ENCODE results near the gene OR5B3. TPM values are rescaled to one million over a fixed set of nuclear protein-coding genes. Genes with fewer than 3 reads are reported as not detected.
"Not testable (repeated sequence)": the region's sequence is repeated elsewhere in the genome, so short reads cannot be mapped to it uniquely, and the experiment has no call there.

The OR5B3 gene
- total RNA-seq = not detected in 2 replicates

DNA sequence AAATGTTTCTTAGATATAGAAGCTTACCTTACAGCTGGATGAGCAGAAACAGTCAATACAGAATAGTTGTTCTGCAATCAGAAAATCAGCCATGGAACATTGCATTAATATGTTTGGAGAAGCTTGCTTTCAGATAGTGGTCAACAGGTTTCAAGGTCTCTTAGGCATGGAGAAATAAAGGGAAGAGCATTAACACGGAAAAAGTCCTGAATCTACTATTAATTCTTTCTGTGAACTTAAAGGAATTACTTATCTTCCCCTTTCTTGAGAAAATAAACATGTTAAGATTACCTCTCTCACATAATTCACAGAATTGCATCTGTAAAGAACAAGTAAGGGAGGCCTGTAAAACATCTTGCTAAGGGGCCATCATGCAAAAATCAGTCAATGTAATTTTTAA is at the start of gene OR5B3:
Gene OR5B3, minus strand, starts transcription at position 101 of the 400 bp plus-strand sequence. CDS start 3,465 bp downstream, outside the sequence.
- intact Hi-C loops (cut with micrococcal nuclease) = no loop called here

DNA sequence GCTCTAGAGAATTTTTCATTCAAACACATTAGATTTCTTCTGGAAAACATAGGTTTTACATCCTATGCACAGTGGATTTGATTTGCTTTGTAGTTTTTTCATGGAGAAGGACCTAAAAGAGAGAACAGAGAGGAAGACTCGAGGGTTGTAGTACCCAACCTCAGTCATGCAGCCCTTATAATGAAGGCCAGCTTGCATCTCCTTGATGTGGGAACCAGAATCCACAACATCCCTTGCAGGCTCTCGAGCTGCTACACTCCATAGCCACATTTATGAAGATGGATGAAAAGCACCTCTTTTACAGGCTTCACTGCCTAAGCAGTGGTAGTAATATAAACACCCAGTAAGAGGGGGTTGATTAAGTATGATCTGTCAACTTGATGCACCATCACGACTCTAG is 44.9 kb upstream of the OR5B3 start:
- intact Hi-C loops (cut with micrococcal nuclease) = no loop called here

DNA sequence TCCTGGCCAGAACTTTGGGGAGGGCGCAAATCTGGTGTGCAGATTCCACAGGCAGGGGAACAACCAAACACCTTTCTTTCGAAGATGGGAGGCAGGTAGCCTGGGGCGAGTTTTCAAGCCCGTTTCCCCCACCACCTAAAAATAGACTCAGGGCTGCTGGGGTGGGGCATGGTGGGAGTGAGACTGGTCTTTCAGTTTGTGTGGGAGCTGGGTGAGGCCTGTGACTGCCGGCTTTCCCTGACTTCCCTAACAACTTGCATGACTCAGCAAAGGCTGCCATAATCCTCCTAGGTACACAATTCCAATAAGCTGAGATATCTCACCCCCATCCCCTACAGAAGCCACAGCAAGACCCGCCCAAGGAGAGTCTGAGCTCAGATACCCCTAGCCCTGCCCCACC is 39.6 kb upstream of the OR5B3 start:
- intact Hi-C loops (cut with micrococcal nuclease) = no loop called here

DNA sequence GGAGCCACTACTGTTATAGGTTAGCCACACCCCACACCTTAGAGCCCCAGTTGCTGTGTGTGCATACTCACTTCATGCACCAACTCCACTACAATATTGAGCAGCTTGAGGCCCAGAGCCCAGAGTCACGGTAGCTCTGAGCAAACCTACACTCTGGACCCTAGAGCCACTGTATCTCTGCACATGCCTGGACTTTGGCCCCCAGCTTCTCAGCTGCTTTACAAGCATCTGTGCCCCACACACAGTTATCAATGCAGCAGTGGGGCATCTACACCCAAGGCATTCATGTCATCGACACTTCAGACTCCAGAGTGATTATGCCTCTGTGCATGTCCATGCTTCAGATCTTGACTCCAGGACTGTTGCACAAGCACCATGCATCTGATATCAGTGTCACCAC is 37.6 kb upstream of the OR5B3 start:
- intact Hi-C loops (cut with micrococcal nuclease) = no loop called here

DNA sequence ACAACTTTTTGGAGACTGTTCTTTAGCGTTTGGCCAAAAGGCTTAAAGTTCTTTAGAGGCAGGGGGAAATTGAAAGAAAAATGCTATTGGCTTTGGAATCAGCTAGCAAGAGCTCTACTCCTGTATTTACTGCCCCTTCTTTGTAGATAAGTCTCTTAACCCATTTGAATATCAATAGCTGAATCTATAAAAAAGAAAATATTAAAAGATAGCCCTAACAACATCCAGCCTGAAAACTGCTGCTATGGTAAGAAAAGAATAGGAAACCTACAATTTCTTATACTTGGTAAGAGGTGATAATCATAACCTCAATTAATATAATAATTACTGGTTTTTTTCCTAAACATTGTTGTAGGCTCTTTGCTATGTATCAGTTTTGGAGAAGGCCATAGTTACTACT is 35.5 kb upstream of the OR5B3 start, which contains the start of gene OR5B12:
Gene OR5B12, minus strand, starts transcription at position 101 of the 400 bp plus-strand sequence. CDS start 2,085 bp downstream, outside the sequence.
- intact Hi-C loops (cut with micrococcal nuclease) = no loop called here

DNA sequence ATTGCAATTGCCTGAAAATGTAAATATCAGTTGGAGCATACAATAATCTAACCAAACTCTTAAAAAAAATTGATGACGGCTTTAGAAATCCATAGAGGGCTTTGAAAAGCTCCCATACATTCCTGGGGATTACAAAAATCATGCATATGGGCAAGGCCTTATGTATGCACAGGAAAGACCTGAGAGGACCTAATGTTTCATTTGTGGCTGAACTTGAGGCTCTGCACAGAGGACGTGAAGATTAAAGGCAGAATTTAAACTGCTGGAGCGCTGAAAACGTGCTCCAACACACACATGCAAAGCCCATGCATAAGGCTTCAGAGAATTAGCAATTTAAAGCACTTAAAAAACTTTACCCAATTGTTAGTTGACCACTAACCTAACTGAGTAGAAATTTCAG is 31.8 kb upstream of the OR5B3 start:
- intact Hi-C loops (cut with micrococcal nuclease) = no loop called here

DNA sequence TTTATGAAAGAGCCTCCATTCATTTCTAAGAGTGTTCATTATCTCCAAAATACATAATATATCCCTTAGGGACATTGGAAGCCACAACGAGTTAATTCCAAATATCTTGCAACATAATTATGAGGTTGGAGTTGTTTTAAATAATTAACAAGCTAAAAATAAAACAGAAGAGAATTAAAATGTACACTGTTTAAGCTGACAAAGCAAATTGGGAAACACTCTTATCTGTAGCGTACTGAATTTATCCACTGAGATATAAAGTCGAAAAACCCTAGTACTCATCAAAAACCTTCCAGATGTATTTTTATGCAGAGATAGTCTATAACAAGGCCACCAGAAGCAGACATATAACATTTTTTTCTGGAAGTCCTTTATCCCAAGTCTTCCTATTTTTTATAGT is 27.5 kb upstream of the OR5B3 start:
- intact Hi-C loops (cut with micrococcal nuclease) = no loop called here

DNA sequence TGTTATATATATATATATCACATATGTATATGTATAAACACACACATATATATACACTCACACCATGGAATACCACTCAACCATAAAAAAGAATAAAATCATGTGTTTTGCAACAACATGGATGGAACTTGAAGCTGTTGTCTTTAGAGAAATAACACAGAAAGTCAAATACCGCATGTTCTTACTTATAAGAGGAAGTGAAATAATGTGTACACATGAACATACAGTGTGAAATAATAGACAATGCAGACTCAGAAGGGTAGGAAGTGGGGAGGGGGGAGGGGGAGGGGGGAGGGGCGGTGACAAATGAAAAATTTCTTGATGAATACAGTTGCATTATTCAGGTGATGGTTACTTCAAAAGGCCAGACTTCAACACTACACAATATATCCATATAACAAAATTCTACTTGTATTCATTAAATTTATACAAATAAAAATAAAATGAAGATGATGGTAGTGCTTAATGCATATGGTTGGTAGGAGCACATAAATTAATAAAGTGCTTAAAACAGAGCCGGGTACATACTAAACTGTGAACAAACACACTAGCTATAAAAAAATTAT is 27.0 kb upstream of the OR5B3 start:
- intact Hi-C loops (cut with micrococcal nuclease) = no loop called here

DNA sequence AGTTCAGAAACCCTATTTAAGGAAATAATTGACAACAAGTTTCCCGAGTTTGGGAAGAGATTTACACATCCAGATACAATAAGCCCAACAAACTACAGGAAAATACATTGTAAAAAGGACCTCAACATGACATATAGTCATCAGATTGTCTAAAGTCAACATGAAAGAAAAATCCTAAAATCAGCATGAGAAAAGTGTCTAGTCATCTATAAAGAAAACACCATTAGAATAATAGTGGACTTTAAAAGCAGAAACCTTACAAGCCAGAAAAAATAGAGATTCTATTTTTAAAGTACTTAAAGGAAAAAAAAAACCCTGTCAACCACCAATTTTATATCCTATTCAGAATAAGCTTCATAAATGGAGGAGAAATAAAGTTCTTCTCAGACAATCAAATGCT is 22.6 kb upstream of the OR5B3 start:
- intact Hi-C loops (cut with micrococcal nuclease) = no loop called here

DNA sequence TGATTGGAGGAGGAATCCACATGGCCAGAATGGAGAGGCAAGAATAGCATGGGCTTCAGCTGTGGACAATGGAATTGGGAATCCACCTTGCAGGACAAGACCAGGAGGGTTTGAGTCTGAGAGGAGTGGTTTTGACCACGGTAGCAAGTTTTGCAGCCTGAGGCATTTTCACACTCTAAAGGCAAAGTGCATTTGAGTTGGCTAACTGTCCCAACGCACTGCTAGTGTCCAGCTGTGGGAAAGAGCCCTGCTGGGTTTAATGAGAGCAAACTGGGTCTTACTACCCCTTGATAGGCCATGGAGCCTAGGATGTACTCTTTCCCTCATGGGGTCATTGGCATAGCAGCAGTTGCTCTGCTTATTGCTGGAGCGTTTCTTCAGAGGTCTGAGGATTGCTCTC is 21.3 kb upstream of the OR5B3 start, which contains the start of gene OR5B2:
Gene OR5B2, minus strand, starts transcription at position 101 of the 400 bp plus-strand sequence. CDS start 4,860 bp downstream, outside the sequence.
- intact Hi-C loops (cut with micrococcal nuclease) = no loop called here

DNA sequence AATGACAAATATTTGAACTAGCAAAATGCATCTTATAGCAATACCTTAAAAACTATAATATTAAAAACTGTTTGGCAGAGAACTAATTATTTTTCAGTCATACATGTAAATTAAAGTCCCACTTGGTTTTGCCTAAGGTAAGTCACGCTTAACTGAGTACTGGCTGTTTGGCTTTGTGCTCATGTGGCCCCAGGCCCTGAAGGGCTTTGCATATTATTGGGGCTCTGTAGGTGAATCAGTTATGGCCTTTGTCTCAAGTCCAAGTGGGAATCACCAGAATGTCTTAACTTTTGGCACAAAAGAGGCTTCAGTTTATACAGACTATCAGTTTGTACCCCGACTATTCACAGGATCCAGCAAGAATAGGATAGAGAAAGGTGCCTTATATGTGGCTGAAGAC is 7.1 kb downstream of the OR5B3 start:
- intact Hi-C loops (cut with micrococcal nuclease) = not testable (repeated sequence)

DNA sequence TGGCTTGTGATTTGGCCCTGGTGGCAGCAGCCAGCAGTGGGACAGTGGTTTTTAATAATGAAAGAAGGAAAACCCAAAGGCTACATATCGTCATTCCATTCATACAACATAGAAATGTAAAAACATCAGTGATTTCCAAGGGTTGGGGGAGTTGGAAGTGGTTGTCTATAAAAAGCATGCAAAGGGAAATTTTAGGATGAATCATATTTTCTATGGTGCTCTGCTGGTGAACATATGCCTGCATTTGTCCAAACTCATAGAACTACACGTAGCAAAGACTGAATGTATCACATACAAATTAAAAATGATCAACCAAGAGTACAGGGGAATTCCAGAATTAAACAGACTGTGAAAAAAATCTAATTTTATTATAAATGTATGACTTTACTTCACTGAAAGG is 11.1 kb downstream of the OR5B3 start:
- intact Hi-C loops (cut with micrococcal nuclease) = no loop called here

DNA sequence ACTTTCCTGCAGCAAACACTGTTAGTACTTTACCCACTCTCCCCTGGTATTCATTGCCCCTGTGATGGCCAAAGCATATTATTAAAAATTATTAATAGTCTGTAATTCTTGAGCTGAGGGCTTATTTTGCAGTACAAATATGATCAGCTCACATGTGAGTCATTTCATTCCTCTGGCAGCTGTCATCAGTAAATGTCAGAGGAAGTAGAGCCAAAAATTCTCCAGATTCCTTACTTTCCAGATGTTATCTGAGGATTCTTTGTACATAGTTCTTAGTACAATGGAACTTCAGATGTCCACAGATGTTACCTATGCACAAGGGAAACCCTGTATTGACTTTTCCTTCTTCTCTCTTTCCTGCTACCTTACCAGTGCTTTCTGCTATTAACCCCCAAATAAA is 12.5 kb downstream of the OR5B3 start:
- intact Hi-C loops (cut with micrococcal nuclease) = no loop called here

DNA sequence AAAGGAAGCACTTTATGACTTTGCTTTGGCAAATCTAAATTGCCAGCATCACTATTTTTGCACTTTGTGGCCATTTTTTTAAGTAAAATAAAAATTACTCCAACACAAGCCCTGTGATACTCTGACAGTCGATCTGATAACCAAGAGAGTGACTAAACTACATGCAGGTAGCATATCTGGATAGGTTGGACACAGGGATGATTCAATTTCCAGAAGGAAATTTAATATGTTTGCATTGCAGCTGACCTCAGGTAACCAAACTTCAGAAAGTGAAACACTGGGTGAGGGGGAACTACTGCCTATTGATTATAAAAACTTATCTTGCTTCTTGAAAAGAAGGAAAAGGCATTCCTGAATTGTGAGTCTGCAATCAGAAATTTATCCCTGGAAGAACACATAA is 13.9 kb downstream of the OR5B3 start:
- intact Hi-C loops (cut with micrococcal nuclease) = no loop called here

DNA sequence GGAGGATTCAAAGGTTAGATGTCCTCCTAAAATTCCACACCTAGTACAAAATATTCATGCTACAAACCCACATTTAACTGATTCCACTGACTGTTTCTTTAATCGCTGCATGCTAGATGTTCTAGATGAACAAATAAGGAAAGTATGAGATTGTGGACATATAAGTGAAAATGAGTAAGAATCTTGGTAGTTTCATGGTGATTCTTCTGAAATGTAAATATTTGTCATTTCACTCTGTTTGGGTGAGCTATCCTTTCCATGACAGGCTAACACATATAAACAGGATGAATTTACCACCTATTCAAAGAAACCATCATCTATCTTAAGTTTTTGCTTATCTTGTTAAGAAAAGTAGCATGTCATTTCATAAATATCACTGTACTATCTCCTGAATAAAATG is 14.8 kb downstream of the OR5B3 start:
- intact Hi-C loops (cut with micrococcal nuclease) = no loop called here

DNA sequence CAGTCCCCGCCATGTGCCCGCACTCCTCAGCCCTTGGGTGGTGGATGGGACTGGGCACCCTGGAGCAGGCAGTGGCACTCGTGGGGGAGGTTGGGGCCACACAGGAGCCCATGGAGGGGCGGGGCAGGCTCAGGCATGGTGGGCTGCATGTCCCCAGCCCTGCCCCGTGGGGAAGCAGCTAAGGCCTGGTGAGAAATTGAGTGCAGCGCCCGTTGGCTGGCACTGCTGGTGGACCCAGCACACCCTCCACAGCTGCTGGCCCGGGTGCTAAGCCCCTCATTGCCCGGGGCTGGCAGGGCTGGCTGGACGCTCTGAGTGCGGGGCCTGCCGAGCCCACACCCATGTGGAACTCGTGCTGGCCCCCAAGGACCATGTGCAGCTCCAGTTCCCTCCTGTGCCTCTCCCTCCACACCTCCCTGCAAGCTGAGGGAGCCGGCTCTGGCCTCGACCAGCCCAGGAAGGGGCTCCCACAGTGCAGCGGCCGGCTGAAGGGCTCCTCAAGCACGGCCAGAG is 16.1 kb downstream of the OR5B3 start:
- intact Hi-C loops (cut with micrococcal nuclease) = no loop called here

DNA sequence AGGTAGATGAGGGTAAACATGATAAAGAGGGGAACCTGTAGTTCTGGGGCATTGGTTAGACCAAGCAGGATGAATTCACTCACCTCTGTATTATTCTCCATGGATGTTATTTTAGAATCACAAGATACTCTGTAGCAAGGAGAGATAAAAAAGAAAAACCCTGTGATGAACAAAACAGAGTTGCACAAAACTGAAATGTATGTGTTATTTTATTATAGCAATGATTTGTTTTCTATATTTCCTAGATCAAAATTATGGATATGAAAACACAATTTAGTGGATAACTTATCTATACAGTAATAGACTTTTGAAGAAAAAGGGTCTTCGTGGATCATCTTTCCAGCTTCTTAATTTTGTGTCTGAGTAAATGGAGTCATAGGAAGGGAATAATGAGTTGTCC is 47.7 kb downstream of the OR5B3 start, which contains the start of gene OR5B17:
Gene OR5B17, minus strand, starts transcription at position 101 of the 400 bp plus-strand sequence. Its CDS starts 0 bp downstream, at position 101.
- intact Hi-C loops (cut with micrococcal nuclease) = no loop called here

DNA sequence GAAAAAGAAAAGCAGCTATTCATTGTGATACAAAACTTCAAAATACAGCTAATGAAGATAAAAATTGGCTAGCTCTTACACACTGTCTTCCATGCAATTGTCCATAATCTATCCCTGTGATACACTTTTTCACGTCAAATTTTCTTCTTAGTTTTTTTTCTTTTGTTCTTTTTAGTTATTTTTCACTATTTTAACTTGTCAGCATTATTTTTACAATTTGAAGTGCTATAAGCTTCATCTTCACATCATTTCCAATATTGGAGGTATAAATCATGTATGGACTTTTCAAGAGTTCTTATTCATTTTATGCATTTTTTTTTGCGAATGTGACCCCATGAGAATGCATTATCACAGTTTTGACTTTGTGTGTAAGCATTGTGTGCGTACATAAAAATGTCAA is 51.9 kb downstream of the OR5B3 start:
- intact Hi-C loops (cut with micrococcal nuclease) = no loop called here

Other genes starting within 250 kb of the OR5B3 start
- gene OR9Q2, start 217.8 kb downstream of the OR5B3 start, total RNA-seq = not detected in 2 replicates
- gene OR1S2, start 202.7 kb downstream of the OR5B3 start, total RNA-seq = not detected in 2 replicates
- gene OR1S1, start 194.2 kb downstream of the OR5B3 start, total RNA-seq = not detected in 2 replicates
- gene OR10Q1, start 178.0 kb downstream of the OR5B3 start, total RNA-seq = not detected in 2 replicates
- gene OR10W1, start 138.6 kb downstream of the OR5B3 start, total RNA-seq = not detected in 2 replicates
- gene OR5B17, start 47.8 kb downstream of the OR5B3 start, total RNA-seq = not detected in 2 replicates
- not detected in 2 replicates for gene OR5B2, start 21.2 kb upstream of the OR5B3 start, total RNA-seq
- gene OR5B12, start 35.4 kb upstream of the OR5B3 start, total RNA-seq = not detected in 2 replicates
- 0.82 and 1.1 TPM in 2 replicates for gene OR5B21, start 101.2 kb upstream of the OR5B3 start, total RNA-seq
- 137 and 141 TPM in 2 replicates for gene LPXN, start 169.0 kb upstream of the OR5B3 start, total RNA-seq
- 56.5 and 57.4 TPM in 2 replicates for gene ZFP91, start 172.2 kb upstream of the OR5B3 start, total RNA-seq
- 3.6 and 4.6 TPM in 2 replicates for gene CNTF, start 215.8 kb upstream of the OR5B3 start, total RNA-seq